ENCODE data around the gene FAM227A. TPM values are rescaled to one million over a fixed set of nuclear protein-coding genes. Genes with fewer than 3 reads are reported as not detected.

The FAM227A gene
- total RNA-seq, 4 donors from 2014 or later: 0.07 to 1.2 (median 0.60) TPM

GRCh38 chr22:38696606-38697424 is 40.6 kb upstream of the FAM227A start:
- Histone ChIP-seq H3K4me3 (peak overlapping the region in 1 of 2 donors; percentile 16), H3K9me3 (no peaks in the 10 kb centered on the region), H3K4me1 (peaks cover 0 to 77% (median 38%) of the 10 kb centered on the region in 3 donors), H3K27me3 (no peaks in the 10 kb centered on the region), H3K36me3 (peaks cover 0 to 21% of the 10 kb centered on the region in 2 donors), H3K27ac (peak overlapping the region; percentile 51 to 99 (median 94))
- no peak for ATAC-seq
- TF ChIP-seq POLR2A (IDR thresholded peaks at IDR 0.05) (no peak), POLR2AphosphoS5 (IDR thresholded peaks at IDR 0.05) (peak; percentile 34), EP300 (IDR thresholded peaks at IDR 0.05) (no peak), CTCF (IDR thresholded peaks at IDR 0.05) (no peak)
- 15 to 34% methylated on average over 3 of the region's 3 CpGs for WGBS, 2 donors (ENCODE audit: low coverage in 1 of 2)

GRCh38 chr22:38694940-38695339 is 38.7 kb upstream of the FAM227A start:
- Histone ChIP-seq H3K9me3 (no peaks in the 10 kb centered on the region), H3K4me3 (no peak overlapping the region), H3K27ac (no peak overlapping the region), H3K27me3 (no peaks in the 10 kb centered on the region), H3K36me3 (peaks cover 0 to 39% of the 10 kb centered on the region in 2 donors), H3K4me1 (peaks cover 0 to 73% (median 38%) of the 10 kb centered on the region in 3 donors)
- 58 to 89% methylated on average over 3 of the region's 3 CpGs for WGBS, 2 donors (ENCODE audit: low coverage in 1 of 2)
- TF ChIP-seq POLR2AphosphoS5 (IDR thresholded peaks at IDR 0.05) (no peak), EP300 (IDR thresholded peaks at IDR 0.05) (no peak), CTCF (IDR thresholded peaks at IDR 0.05) (no peak)
- no peak for ATAC-seq

- Histone ChIP-seq H3K9me3 (no peaks in the 10 kb centered on the region), H3K4me1 (peaks cover 0 to 64% (median 37%) of the 10 kb centered on the region in 3 donors), H3K4me3 (no peak overlapping the region), H3K27ac (no peak overlapping the region), H3K27me3 (no peaks in the 10 kb centered on the region), H3K36me3 (peaks cover 0 to 47% of the 10 kb centered on the region in 2 donors)
- TF ChIP-seq POLR2AphosphoS5 (IDR thresholded peaks at IDR 0.05) (no peak), EP300 (IDR thresholded peaks at IDR 0.05) (no peak), POLR2A (IDR thresholded peaks at IDR 0.05) (no peak), CTCF (IDR thresholded peaks at IDR 0.05) (no peak)
- WGBS, 2 donors (ENCODE audit: low coverage in 1 of 2): 62 to 79% methylated on average over 2 of the region's 2 CpGs
- ATAC-seq: no peak
These were observed 37.9 kb upstream of the FAM227A start for GRCh38 chr22:38694049-38694448.

GRCh38 chr22:38689651-38690050 is 33.5 kb upstream of the FAM227A start:
- H3K36me3 ChIP-seq: peaks cover 0 to 90% of the 10 kb centered on the region in 2 donors
- H3K4me3 ChIP-seq: no peak overlapping the region
- no peak for ATAC-seq
- TF ChIP-seq EP300 (IDR thresholded peaks at IDR 0.05) (no peak), CTCF (IDR thresholded peaks at IDR 0.05) (no peak), POLR2AphosphoS5 (IDR thresholded peaks at IDR 0.05) (no peak), POLR2A (IDR thresholded peaks at IDR 0.05) (no peak)
- no peaks in the 10 kb centered on the region for H3K27me3 ChIP-seq
- no peak overlapping the region for H3K27ac ChIP-seq
- H3K9me3 ChIP-seq: no peaks in the 10 kb centered on the region
- peaks cover 0 to 21% (median 4%) of the 10 kb centered on the region in 3 donors for H3K4me1 ChIP-seq
- WGBS, 2 donors (ENCODE audit: low coverage in 1 of 2): 47 to 50% methylated on average over 1 of the region's 1 CpG

GRCh38 chr22:38685761-38686160 is 29.6 kb upstream of the FAM227A start:
- Histone ChIP-seq H3K9me3 (no peaks in the 10 kb centered on the region), H3K4me1 (peaks cover 0 to 18% (median 6%) of the 10 kb centered on the region in 3 donors), H3K4me3 (no peak overlapping the region), H3K36me3 (peaks cover 0 to 77% of the 10 kb centered on the region in 2 donors), H3K27ac (no peak overlapping the region), H3K27me3 (no peaks in the 10 kb centered on the region)
- ATAC-seq: no peak
- WGBS, 2 donors (ENCODE audit: low coverage in 1 of 2): 56 to 71% methylated on average over 1 of the region's 1 CpG
- no peak for TF ChIP-seq POLR2A (IDR thresholded peaks at IDR 0.05)
- TF ChIP-seq POLR2AphosphoS5 (IDR thresholded peaks at IDR 0.05): no peak
- TF ChIP-seq CTCF (IDR thresholded peaks at IDR 0.05): no peak
- no peak for TF ChIP-seq EP300 (IDR thresholded peaks at IDR 0.05)
